ENCODE results near the gene CHSY3. TPM values are rescaled to one million over a fixed set of nuclear protein-coding genes. Genes with fewer than 3 reads are reported as not detected.

Gene CHSY3
- total RNA-seq, 2 donors from 2014 or later = 1.2 to 2.0 TPM

GRCh38 chr5:129960831-129961230 lies 56.6 kb downstream of the CHSY3 start:
- H3K9ac ChIP-seq (ENCODE audit: extremely low read depth, low read length, poor library complexity, severe bottlenecking) = no peak overlapping the region
- no peak for DNase-seq
- TF ChIP-seq, protein P1, sequence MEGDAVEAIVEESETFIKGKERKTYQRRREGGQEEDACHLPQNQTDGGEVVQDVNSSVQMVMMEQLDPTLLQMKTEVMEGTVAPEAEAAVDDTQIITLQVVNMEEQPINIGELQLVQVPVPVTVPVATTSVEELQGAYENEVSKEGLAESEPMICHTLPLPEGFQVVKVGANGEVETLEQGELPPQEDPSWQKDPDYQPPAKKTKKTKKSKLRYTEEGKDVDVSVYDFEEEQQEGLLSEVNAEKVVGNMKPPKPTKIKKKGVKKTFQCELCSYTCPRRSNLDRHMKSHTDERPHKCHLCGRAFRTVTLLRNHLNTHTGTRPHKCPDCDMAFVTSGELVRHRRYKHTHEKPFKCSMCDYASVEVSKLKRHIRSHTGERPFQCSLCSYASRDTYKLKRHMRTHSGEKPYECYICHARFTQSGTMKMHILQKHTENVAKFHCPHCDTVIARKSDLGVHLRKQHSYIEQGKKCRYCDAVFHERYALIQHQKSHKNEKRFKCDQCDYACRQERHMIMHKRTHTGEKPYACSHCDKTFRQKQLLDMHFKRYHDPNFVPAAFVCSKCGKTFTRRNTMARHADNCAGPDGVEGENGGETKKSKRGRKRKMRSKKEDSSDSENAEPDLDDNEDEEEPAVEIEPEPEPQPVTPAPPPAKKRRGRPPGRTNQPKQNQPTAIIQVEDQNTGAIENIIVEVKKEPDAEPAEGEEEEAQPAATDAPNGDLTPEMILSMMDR (conservative IDR thresholded peaks at IDR 0.05) = no peak
- 93 to 96% methylated on average over 5 to 6 of the region's 6 CpGs for WGBS, 2 experiments (ENCODE audit: insufficient coverage in 1 of 2, insufficient read length in 1 of 2)
- no peak overlapping the region for H3K4me3 Mint-ChIP-seq
- no peaks in the 10 kb centered on the region for H3K27me3 Mint-ChIP-seq (ENCODE audit: insufficient read depth)
- no peaks in the 10 kb centered on the region for H3K4me1 ChIP-seq (ENCODE audit: control insufficient read depth, insufficient read depth, low read length)
- no peaks in the 10 kb centered on the region for H3K36me3 Mint-ChIP-seq (ENCODE audit: low read depth)
- H3K9me3 Mint-ChIP-seq = no peaks in the 10 kb centered on the region
- no peaks in the 10 kb centered on the region for H3K4me1 Mint-ChIP-seq
- H3K9me3 ChIP-seq (ENCODE audit: control insufficient read depth, low read length) = no peaks in the 10 kb centered on the region
- H3K4me3 ChIP-seq (ENCODE audit: low read length) = no peak overlapping the region
- no peak overlapping the region for H3K27ac Mint-ChIP-seq
- no peaks in the 10 kb centered on the region for H3K27me3 ChIP-seq (ENCODE audit: control insufficient read depth, insufficient read depth, low read length, poor library complexity, severe bottlenecking)
- H3K27ac ChIP-seq (ENCODE audit: low read depth, low read length) = no peak overlapping the region
- H3K36me3 ChIP-seq (ENCODE audit: control insufficient read depth, insufficient read depth, low read length) = no peaks in the 10 kb centered on the region

- no peaks in the 10 kb centered on the region for H3K36me3 Mint-ChIP-seq (ENCODE audit: low read depth)
- no peak overlapping the region for H3K27ac Mint-ChIP-seq
- no peaks in the 10 kb centered on the region for H3K9me3 Mint-ChIP-seq
- no peaks in the 10 kb centered on the region for H3K4me1 Mint-ChIP-seq
- Histone ChIP-seq H3K4me1 (ENCODE audit: control insufficient read depth, insufficient read depth, low read length) (no peaks in the 10 kb centered on the region), H3K36me3 (ENCODE audit: control insufficient read depth, insufficient read depth, low read length) (no peaks in the 10 kb centered on the region), H3K27me3 (ENCODE audit: control insufficient read depth, insufficient read depth, low read length, poor library complexity, severe bottlenecking) (no peaks in the 10 kb centered on the region), H3K9me3 (ENCODE audit: control insufficient read depth, low read length) (no peaks in the 10 kb centered on the region), H3K27ac (ENCODE audit: low read depth, low read length) (no peak overlapping the region), H3K9ac (ENCODE audit: extremely low read depth, low read length, poor library complexity, severe bottlenecking) (no peak overlapping the region), H3K4me3 (ENCODE audit: low read length) (no peak overlapping the region)
- 89 to 100% methylated on average over 1 of the region's 1 CpG for WGBS, 2 experiments (ENCODE audit: insufficient coverage in 1 of 2, insufficient read length in 1 of 2)
- no peaks in the 10 kb centered on the region for H3K27me3 Mint-ChIP-seq (ENCODE audit: insufficient read depth)
- H3K4me3 Mint-ChIP-seq = no peak overlapping the region
- no peak for DNase-seq
- TF ChIP-seq, protein P1 (conservative IDR thresholded peaks at IDR 0.05) = no peak
These were observed 58.2 kb downstream of the CHSY3 start for GRCh38 chr5:129962506-129962905.

DNA sequence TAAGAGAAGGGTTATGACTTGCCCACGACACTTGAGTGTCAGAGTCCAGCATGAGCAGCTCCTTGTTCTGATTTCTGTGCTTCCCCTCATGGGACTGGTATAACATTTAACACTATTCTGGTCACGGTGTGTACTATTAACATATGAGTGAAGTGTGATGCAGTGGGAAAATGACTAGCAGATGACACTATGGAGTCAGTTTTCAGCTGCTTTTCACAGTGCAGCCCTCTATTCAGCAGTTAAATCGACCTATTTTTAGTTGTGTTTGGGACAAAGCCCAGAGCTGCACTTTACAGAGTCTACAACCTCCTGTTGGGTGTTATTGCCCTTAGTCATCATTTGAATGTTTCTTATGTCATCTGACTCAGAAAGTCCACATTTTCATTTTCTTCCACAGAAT lies 59.1 kb downstream of the CHSY3 start:
- DNase-seq = no peak
- H3K4me3 Mint-ChIP-seq = no peak overlapping the region
- TF ChIP-seq, protein P1 (conservative IDR thresholded peaks at IDR 0.05) = no peak
- Histone ChIP-seq H3K9me3 (ENCODE audit: control insufficient read depth, low read length) (no peaks in the 10 kb centered on the region), H3K27me3 (ENCODE audit: control insufficient read depth, insufficient read depth, low read length, poor library complexity, severe bottlenecking) (no peaks in the 10 kb centered on the region), H3K27ac (ENCODE audit: low read depth, low read length) (no peak overlapping the region), H3K4me1 (ENCODE audit: control insufficient read depth, insufficient read depth, low read length) (no peaks in the 10 kb centered on the region), H3K4me3 (ENCODE audit: low read length) (no peak overlapping the region), H3K9ac (ENCODE audit: extremely low read depth, low read length, poor library complexity, severe bottlenecking) (no peak overlapping the region), H3K36me3 (ENCODE audit: control insufficient read depth, insufficient read depth, low read length) (no peaks in the 10 kb centered on the region)
- no peak overlapping the region for H3K27ac Mint-ChIP-seq
- H3K4me1 Mint-ChIP-seq = no peaks in the 10 kb centered on the region
- 67 to 81% methylated on average over 1 to 3 of the region's 3 CpGs for WGBS, 2 experiments (ENCODE audit: insufficient coverage in 1 of 2, insufficient read length in 1 of 2)
- no peaks in the 10 kb centered on the region for H3K27me3 Mint-ChIP-seq (ENCODE audit: insufficient read depth)
- H3K9me3 Mint-ChIP-seq = no peaks in the 10 kb centered on the region
- H3K36me3 Mint-ChIP-seq (ENCODE audit: low read depth) = no peaks in the 10 kb centered on the region

Measured in endodermal cell (in vitro differentiated cells).